Smooth muscle cell (in vitro differentiated cells): Measurements from ENCODE around the gene MEDAG. TPM values are rescaled to one million over a fixed set of nuclear protein-coding genes. Genes with fewer than 3 reads are reported as not detected.
A peak's percentile ranks its signal among the peaks of the same experiment; 100 is the strongest.

ENCODE experiments used
- DNase-seq: peaks from one replicate; lab custom pipeline; 2025; ENCODE audit not compliant: unreplicated experiment; lab: John Stamatoyannopoulos, UW
- H2AFZ ChIP-seq: fragments of 200-600 bp; sonication (generic); 2 replicates; pipeline ENCODE4 v1.6.0; 2016; ENCODE audit warnings: antibody characterized with exemption, low read depth, mild to moderate bottlenecking
- H3F3A ChIP-seq: fragments of 200-600 bp; sonication (generic); 2 replicates; pipeline ENCODE4 v1.6.0; 2017; ENCODE audit warnings: antibody characterized with exemption, low read depth
- H3K27ac ChIP-seq: fragments of 200-600 bp; sonication (generic); 2 replicates; pipeline ENCODE4 v1.5.1; 2016; ENCODE audit warnings: low read depth, mild to moderate bottlenecking
- H3K27me3 ChIP-seq: fragments of 200-600 bp; sonication (generic); 2 replicates; pipeline ENCODE4 v1.6.1; 2016; ENCODE audit warnings: low read depth, mild to moderate bottlenecking
- H3K36me3 ChIP-seq: fragments of 200-600 bp; sonication (generic); 2 replicates; pipeline ENCODE4 v1.5.1; 2016; ENCODE audit warnings: low read depth
- H3K4me1 ChIP-seq: fragments of 200-600 bp; sonication (generic); 2 replicates; pipeline ENCODE4 v1.5.1; 2016; ENCODE audit warnings: low read depth
- H3K4me2 ChIP-seq: fragments of 200-600 bp; sonication (generic); 2 replicates; pipeline ENCODE4 v1.6.0; 2016; ENCODE audit warnings: mild to moderate bottlenecking
- H3K4me3 ChIP-seq: fragments of 200-600 bp; sonication (generic); 2 replicates; pipeline ENCODE4 v1.5.1; 2016; ENCODE audit warnings: mild to moderate bottlenecking
- H3K79me2 ChIP-seq: fragments of 200-600 bp; sonication (generic); 2 replicates; pipeline ENCODE4 v1.6.0; 2016; ENCODE audit warnings: low read depth, mild to moderate bottlenecking
- H3K9ac ChIP-seq: fragments of 200-600 bp; sonication (generic); 2 replicates; pipeline ENCODE4 v1.6.0; 2016; ENCODE audit warnings: low read depth
- H3K9me3 ChIP-seq: fragments of 200-600 bp; sonication (generic); replicated peaks from 2 replicates; pipeline ENCODE4 v1.5.1; 2016; ENCODE audit warnings: low read depth
- H4K20me1 ChIP-seq: fragments of 200-600 bp; sonication (generic); 2 replicates; pipeline ENCODE4 v1.6.0; 2016; ENCODE audit warnings: low read depth
- CTCF ChIP-seq: fragments of 200-600 bp; sonication (generic); IDR thresholded peaks from 2 replicates; pipeline ENCODE4 v1.5.1; 2017; ENCODE audit warnings: borderline replicate concordance, mild to moderate bottlenecking, antibody characterized with exemption; ENCODE audit not compliant: insufficient read depth, poor library complexity, severe bottlenecking
- WGBS: methylation state at CpG from one replicate; pipeline ENCODE4 v1.1.7; 2016; ENCODE audit warnings: low lambda C conversion rate; 5-methylcytosine and 5-hydroxymethylcytosine counted together
- polyA plus RNA-seq: library from polyadenylated mRNA; unstranded; fragments of >200 nt; fragmentation: Nextera tagmentation; extraction: Ambion mirVana; gene quantifications from 2 replicates; pipeline ENCODE4 v1.2.1, GENCODE V29; 2016
- total RNA-seq: library from RNA; depleted of rRNA; stranded (reverse); fragments of >200 nt; gene quantifications from 2 replicates; pipeline ENCODE4 v1.2.3, GENCODE V29; 2014

The MEDAG gene
- total and polyA plus RNA-seq, 2 experiments from 2014 or later: not detected

- H3K79me2 ChIP-seq: no peaks in the 10 kb centered on the region
- peak overlapping the region; percentile 77 for H3K27ac ChIP-seq
- no peaks in the 10 kb centered on the region for H4K20me1 ChIP-seq
- peaks cover 14% of the 10 kb centered on the region for H3K4me1 ChIP-seq
- H3K9me3 ChIP-seq: no peaks in the 10 kb centered on the region
- no peak for DNase-seq
- no peaks in the 10 kb centered on the region for H3K27me3 ChIP-seq
- no peaks in the 10 kb centered on the region for H3K36me3 ChIP-seq
- no peak overlapping the region for H3K4me3 ChIP-seq
- peak overlapping the region; percentile 76 for H2AFZ ChIP-seq
- peak overlapping the region; percentile 67 for H3K4me2 ChIP-seq
- H3F3A ChIP-seq: no peaks in the 10 kb centered on the region
- TF ChIP-seq CTCF: no peak
- WGBS: 40% methylated on average over 7 of the region's 7 CpGs
- H3K9ac ChIP-seq: peak overlapping the region; percentile 45
Measured at GRCh38 chr13:30898678-30899241, 7.3 kb upstream of the MEDAG start.

GRCh38 chr13:30900436-30900835 lies 5.6 kb upstream of the MEDAG start:
- Histone ChIP-seq H3F3A (no peaks in the 10 kb centered on the region), H3K36me3 (no peaks in the 10 kb centered on the region), H3K9ac (no peak overlapping the region), H3K4me2 (no peak overlapping the region), H3K9me3 (no peaks in the 10 kb centered on the region), H4K20me1 (no peaks in the 10 kb centered on the region), H3K4me3 (no peak overlapping the region), H2AFZ (no peak overlapping the region), H3K27ac (no peak overlapping the region), H3K4me1 (peaks cover 12% of the 10 kb centered on the region), H3K27me3 (no peaks in the 10 kb centered on the region), H3K79me2 (no peaks in the 10 kb centered on the region)
- no peak for DNase-seq
- WGBS: 93% methylated on average over 4 of the region's 4 CpGs
- TF ChIP-seq CTCF: no peak

- H3K79me2 ChIP-seq: no peaks in the 10 kb centered on the region
- H3K9ac ChIP-seq: no peak overlapping the region
- H3K27ac ChIP-seq: no peak overlapping the region
- no peaks in the 10 kb centered on the region for H4K20me1 ChIP-seq
- no peaks in the 10 kb centered on the region for H3K9me3 ChIP-seq
- 95% methylated on average over 5 of the region's 5 CpGs for WGBS
- peaks cover 4% of the 10 kb centered on the region for H3K4me1 ChIP-seq
- no peaks in the 10 kb centered on the region for H3K36me3 ChIP-seq
- H3K27me3 ChIP-seq: no peaks in the 10 kb centered on the region
- H3F3A ChIP-seq: no peaks in the 10 kb centered on the region
- TF ChIP-seq CTCF: no peak
- no peak overlapping the region for H2AFZ ChIP-seq
- H3K4me3 ChIP-seq: no peak overlapping the region
- no peak for DNase-seq
- H3K4me2 ChIP-seq: no peak overlapping the region
Measured at GRCh38 chr13:30900952-30901749, 4.9 kb upstream of the MEDAG start.
